HK-2 (cell line): ENCODE results near the gene ARID1A.
A peak's percentile ranks its signal among the peaks of the same experiment; 100 is the strongest.

Experiments
- DNase-seq: peaks from one replicate; pipeline ENCODE4 v3.0.0-alpha.2; 2018; ENCODE audit not compliant: unreplicated experiment

Gene ARID1A

DNA sequence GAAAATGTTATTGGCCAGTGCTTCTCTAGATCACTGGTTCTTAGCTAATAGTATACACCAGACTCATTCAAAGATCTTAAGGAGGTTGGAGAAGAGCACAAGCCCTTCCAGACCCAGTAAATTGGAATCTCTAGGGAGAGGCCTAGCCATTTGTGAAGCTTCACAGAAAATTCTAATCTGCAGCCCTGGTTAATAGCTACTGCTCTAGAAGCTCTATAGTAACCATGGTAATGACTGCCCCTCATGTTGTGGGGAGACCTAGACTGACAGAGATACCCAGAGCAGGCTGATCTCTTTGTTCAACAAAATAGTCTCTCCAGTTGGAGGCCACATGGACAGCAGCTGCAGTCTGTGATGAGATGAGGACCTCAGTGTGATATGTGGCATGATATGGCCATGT, 31.7 kb downstream of the ARID1A start:
- no peak for DNase-seq

DNA sequence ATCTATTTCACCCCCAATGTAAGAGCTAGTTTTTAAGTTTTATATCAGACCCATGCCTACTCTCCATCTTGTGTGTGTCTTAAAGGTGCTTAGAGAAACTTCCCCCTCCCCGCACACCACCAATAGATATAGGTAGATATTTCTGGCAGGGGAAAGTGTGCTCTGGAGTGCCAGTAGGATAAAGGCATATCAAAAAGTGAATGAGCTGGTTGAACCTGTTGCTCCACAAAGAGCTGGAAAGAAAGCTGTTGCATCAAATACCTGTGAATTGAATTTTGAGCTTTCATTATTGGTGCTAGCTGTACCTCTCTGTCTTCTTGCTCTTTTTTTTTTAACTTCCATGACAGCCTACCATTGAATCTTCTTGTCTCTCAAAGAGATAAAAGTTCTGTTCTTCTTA, 32.8 kb downstream of the ARID1A start:
- DNase-seq: no peak

DNA sequence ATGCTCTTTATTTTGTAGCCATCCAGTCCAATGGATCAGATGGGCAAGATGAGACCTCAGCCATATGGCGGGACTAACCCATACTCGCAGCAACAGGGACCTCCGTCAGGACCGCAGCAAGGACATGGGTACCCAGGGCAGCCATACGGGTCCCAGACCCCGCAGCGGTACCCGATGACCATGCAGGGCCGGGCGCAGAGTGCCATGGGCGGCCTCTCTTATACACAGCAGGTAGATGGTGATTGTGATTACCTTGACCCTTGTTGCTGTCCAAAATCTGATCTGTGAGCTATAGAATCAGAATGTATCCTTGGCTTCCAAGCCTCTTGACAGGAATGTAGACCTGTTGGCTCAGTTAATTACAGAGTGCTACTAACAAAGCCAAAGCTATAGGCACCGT, 33.8 kb downstream of the ARID1A start:
- DNase-seq: no peak

DNA sequence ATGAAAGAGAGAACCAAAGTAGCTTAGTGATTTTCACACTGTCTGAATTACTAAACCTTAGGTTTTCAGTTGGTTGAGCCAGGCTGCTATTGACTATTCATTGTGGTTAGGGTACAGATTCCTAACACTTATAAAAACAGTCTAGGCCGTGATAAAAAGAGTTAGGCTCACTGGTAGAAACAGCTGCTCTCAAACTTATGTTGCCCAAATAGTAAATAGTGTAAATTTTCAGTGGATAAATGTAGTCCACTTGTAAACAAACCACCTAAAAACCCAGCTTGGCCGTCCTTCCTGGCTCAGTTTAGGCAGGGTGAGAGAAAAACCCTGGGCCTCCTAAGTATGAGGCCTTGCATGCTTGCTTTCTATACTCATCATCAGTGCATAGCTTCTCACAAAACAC, 34.9 kb downstream of the ARID1A start:
- DNase-seq: no peak

GRCh38 chr1:26731233-26731902, 35.6 kb downstream of the ARID1A start:
- no peak for DNase-seq

GRCh38 chr1:26733392-26733791, 37.6 kb downstream of the ARID1A start:
- no peak for DNase-seq

- DNase-seq: no peak
Measured at GRCh38 chr1:26733982-26734381, 38.2 kb downstream of the ARID1A start.

- DNase-seq: no peak
Measured at GRCh38 chr1:26734501-26735058, 38.8 kb downstream of the ARID1A start.

- DNase-seq: no peak
Measured at GRCh38 chr1:26739329-26739914, 43.6 kb downstream of the ARID1A start.

GRCh38 chr1:26740023-26740634, 44.3 kb downstream of the ARID1A start:
- no peak for DNase-seq

- no peak for DNase-seq
Measured at GRCh38 chr1:26740952-26741351, 45.1 kb downstream of the ARID1A start.

DNA sequence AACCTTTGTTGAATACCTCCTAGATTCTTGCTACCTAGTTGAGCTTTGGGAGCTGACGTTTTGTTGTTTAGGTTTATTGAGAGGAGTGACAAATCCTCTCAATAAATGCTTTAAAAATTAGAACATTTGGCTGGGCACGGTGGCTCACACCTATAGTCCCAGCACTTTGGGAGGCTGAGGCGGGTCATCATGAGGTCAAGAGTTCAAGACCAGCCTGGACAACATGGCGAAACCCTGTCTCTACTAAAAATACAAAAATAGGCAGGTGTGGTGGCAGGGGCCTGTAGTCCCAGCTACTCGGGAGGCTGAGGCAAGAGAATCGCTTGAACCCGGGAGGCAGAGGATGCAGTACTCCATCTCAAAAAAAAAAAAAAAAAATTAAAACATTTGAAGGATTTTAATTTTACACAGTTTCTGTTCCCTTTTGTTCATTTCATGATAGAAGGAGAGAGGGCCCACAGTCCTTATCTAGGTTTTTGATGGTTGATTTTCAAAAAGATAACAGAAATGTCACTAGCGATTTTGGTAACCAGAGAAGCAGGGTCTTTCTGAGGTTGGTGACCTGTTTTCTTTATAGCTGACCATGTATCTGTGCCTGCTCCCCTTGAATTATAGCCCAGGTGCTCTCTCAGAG, 47.7 kb downstream of the ARID1A start:
- no peak for DNase-seq

DNA sequence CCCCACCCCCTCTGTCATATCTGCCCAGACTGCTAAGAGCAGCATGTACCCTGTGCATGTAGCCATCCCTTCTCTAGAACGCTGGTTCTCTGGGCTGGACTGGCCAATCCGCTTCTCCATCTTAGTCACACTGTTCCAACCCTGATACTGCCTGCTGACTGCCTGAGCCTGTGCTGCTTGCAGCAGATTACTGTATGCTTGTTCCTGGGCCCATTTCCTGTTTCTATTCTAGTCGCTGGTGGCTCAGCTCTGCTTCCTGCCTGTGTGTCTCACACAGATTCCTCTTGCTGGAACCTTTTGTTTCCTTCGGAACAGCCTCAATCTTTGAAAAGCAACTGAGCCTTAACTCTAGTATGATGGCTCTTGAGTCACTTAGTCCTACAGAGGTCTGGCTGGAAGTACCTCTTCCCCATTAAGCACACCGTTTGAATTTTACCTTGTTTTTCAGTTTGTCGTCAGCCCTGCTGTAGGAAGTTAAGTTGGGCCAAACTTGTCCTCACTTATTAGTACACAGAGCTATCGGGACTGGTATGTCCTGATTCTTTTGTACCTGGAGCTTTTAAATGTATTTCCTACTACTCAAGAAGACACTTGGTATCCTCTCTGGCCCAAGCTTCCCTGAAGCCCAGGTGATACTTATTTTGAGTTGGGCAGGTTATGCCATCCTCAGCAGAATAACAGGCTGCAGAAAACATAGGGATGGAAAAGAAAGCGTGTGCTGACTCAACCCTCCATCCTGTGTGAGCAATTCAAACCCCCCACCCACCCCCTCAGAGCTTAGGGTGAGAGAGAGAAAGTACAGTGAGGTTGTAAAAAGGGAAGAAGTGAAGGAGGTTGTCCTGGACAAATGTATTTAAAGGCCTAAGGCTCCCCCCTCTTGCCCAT, 48.5 kb downstream of the ARID1A start:
- peak; percentile 33 for DNase-seq

GRCh38 chr1:26745191-26745590, 49.4 kb downstream of the ARID1A start:
- DNase-seq: no peak

DNA sequence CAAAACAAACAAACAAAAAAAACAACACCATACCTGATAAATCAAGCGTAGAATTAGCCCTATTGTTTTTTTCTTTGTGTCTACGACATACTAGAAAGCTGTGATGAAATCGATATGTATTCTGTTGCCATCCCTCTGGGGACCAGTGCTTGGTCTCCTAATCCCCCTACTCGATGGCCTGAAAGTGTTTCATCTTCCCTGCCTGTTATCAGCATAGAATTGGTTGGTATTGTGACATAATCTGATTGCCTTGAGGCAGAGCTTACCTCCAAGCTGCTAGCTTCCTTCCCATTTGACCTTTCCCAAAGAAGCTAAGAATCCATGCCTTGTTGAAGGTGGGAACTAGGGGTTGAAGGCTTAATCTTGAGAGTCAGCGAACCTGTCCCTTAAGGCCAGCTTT, 51.2 kb downstream of the ARID1A start:
- no peak for DNase-seq

DNA sequence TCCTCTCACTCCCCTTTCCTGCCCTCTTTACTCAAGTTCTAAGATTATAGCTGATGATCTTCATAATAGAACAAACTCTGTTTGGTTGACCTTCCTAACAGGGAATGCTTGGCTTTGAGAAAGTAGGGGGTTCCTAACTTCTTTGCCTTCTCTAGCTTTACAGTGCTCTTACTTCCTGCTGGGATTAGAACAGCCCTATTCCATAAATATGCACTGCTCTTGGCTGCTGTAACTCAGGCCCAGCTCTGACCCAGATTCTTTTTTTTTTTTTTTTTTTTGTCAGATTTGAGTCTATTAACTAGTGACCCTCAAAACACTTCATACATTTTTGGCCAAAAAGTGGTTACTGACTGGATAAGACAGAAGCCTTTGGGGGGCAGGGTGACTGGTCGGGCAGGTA, 52.5 kb downstream of the ARID1A start:
- no peak for DNase-seq

GRCh38 chr1:26749458-26749857, 53.6 kb downstream of the ARID1A start:
- DNase-seq: no peak

DNA sequence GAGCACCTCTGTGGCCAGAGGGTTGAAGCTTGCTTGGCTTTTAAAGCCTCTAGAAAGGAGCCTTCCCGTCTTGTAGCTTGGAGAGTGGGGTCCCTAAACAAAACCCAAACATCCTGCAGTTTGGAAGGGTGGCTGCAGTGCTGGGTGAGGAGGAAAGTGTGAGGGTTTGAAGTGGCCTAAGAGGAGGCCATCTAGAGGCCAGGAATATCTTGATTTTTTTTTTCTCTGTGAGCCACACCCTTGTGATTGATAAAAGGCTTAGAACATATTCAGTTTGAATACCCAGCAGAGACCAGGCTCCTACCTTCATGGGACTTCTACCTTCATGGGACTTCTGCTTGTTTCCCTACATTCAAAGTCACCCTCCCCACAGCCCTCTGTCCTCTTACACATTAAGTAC, 54.6 kb downstream of the ARID1A start:
- DNase-seq: no peak

- no peak for DNase-seq
Measured at GRCh38 chr1:26752519-26752918, 56.7 kb downstream of the ARID1A start.

DNA sequence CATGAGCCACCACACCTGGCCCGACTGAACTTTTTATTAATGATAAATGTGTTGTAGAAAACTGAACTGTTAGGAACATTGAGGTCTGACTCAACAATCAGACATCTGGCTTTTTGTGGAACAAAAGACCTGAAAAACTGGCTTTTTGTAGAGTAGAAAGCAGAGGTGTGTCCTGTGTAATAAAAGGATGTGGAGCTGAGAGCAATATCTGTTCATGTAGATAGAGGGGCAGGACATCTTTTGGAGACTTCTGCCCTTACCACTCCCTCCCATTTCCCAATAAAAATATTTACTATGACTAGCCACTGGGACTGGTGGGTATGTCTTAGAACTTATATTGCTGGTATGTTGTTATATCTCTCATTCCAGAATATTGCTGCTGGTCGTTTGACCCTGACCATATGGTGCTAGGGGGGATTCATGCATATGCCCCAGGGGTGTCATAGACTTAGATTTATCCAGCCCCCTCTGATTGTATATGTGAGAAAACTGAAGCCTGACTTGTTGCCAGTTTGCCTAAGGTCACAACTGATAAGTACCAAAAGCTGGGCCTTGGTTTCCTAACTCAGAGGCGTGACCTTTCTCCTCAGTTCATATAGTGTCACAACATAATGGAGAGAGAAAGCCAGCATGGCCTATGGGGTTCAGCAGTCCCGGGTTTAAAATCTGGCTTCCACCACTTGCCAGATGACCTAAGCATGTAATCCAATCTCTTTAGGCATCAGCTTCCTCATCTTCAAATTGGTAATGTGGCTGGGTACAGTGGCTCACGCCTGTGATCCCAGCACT, 58.5 kb downstream of the ARID1A start:
- DNase-seq: no peak

DNA sequence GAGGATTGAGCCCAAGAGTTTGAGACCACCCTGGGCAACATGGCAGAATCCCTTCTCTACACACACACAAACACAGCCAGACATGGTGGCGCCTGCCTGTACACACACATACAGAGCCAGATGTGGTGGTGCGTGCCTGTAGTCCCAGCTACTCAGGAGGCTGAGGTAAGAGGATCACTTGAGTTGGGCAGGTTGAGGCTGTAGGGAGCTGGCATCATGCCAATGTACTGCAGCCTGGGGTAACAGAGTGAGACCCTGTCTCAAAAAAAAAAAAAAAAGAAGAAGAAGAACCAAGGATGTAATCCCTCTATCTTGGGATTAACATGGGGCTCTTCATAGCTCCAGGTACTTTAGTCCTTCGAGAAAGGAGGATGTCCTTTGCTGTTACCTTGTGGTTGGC, 62.5 kb downstream of the ARID1A start:
- no peak for DNase-seq
